Neutrophil (primary cell): ENCODE data around the gene ITPRID1.

Experiments
- H3K27ac ChIP-seq: fragments of 200-600 bp; sonication (generic); 2 replicates; pipeline ENCODE4 v1.5.1; 2016; ENCODE audit warnings: mild to moderate bottlenecking, moderate library complexity
- H3K27me3 ChIP-seq: fragments of 200-600 bp; sonication (generic); 2 replicates; pipeline ENCODE4 v1.6.0; 2016; ENCODE audit warnings: mild to moderate bottlenecking
- H3K36me3 ChIP-seq: fragments of 200-600 bp; sonication (generic); 2 replicates; pipeline ENCODE4 v1.5.1; 2017
- H3K4me1 ChIP-seq, 2 experiments: fragments of 200-600 bp in 1 of 2; sonication (generic) in 1 of 2; 1 replicate in 1 of 2; 2 replicates in 1 of 2; pipeline versions ENCODE4 v1.5.1 to v1.6.1; 2013 to 2016; ENCODE audit warnings: low read depth in 1 of 2, low read length in 1 of 2, mild to moderate bottlenecking in 1 of 2, moderate library complexity in 1 of 2; ENCODE audit not compliant: control insufficient read depth in 1 of 2, insufficient read depth in 1 of 2
- H3K4me3 ChIP-seq, 2 experiments: fragments of 200-600 bp in 1 of 2; sonication (generic) in 1 of 2; 1 replicate in 1 of 2; 2 replicates in 1 of 2; pipeline ENCODE4 v1.5.1; 2013 to 2016; ENCODE audit warnings: low read depth in 1 of 2, low read length in 1 of 2, mild to moderate bottlenecking in 1 of 2, moderate library complexity in 1 of 2
- H3K9me3 ChIP-seq: fragments of 200-600 bp; sonication (generic); 2 replicates; pipeline ENCODE4 v1.5.1; 2016
- TF ChIP-seq, protein P1 (sequence below): fragments of 200-600 bp; sonication (generic); IDR thresholded peaks from 2 replicates; pipeline ENCODE4 v1.5.1; 2016; ENCODE audit warnings: antibody characterized with exemption

Gene ITPRID1

DNA sequence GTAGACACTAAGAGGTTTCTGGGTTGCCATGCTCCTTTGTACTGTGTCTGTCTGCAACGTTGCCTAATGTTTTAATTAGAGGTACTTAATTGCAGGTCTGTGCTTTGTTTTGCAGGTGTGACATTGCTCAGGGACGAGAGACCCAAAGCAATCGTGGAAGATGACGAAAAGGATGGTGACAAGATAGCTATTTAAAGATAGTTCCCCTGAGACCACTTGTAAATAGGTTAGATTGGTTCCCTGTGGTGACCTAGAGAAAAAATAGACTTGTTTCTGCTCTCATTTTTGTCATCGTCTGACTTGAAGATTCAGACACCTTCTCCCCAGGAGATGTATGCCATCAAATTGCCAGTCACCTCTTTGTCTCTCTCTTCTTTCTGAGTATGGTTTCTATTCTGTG, 193.2 kb downstream of the ITPRID1 start:
- TF ChIP-seq, protein P1, sequence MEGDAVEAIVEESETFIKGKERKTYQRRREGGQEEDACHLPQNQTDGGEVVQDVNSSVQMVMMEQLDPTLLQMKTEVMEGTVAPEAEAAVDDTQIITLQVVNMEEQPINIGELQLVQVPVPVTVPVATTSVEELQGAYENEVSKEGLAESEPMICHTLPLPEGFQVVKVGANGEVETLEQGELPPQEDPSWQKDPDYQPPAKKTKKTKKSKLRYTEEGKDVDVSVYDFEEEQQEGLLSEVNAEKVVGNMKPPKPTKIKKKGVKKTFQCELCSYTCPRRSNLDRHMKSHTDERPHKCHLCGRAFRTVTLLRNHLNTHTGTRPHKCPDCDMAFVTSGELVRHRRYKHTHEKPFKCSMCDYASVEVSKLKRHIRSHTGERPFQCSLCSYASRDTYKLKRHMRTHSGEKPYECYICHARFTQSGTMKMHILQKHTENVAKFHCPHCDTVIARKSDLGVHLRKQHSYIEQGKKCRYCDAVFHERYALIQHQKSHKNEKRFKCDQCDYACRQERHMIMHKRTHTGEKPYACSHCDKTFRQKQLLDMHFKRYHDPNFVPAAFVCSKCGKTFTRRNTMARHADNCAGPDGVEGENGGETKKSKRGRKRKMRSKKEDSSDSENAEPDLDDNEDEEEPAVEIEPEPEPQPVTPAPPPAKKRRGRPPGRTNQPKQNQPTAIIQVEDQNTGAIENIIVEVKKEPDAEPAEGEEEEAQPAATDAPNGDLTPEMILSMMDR: no peak
- no peaks in the 10 kb centered on the region for H3K27me3 ChIP-seq
- H3K4me3 ChIP-seq: no peak overlapping the region
- no peak overlapping the region for H3K27ac ChIP-seq
- no peaks in the 10 kb centered on the region for H3K4me1 ChIP-seq
- H3K36me3 ChIP-seq: no peaks in the 10 kb centered on the region
- H3K9me3 ChIP-seq: no peaks in the 10 kb centered on the region
